GM12801 (cell line): Measurements from ENCODE around the gene MALRD1.

ENCODE experiments used
- TF ChIP-seq, protein P1 (sequence below): IDR thresholded peaks from one replicate; pipeline ENCODE4 v1.5.1; 2011; ENCODE audit warnings: control low read depth; ENCODE audit not compliant: insufficient read length; ENCODE audit errors: extremely low read depth

The MALRD1 gene

DNA sequence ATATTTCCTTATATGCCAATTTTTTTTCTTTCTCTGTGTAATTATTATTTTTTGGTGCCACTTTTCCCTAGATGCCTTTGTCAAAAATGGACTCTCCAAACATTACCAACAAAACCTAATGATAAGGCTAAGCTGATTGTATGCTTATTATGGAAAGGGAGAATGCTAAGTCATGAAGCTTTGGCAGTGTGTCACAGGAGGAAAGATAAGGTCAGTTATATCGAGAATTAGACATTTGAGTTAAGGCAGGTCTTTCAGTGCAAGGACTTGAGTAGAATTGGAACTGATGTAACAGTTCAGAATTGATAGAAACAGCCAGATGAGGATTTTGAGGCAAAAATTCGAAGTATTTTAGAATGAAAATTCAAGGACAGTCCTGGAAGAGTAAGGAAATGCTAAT, 16.8 kb upstream of the MALRD1 start:
- TF ChIP-seq, protein P1, sequence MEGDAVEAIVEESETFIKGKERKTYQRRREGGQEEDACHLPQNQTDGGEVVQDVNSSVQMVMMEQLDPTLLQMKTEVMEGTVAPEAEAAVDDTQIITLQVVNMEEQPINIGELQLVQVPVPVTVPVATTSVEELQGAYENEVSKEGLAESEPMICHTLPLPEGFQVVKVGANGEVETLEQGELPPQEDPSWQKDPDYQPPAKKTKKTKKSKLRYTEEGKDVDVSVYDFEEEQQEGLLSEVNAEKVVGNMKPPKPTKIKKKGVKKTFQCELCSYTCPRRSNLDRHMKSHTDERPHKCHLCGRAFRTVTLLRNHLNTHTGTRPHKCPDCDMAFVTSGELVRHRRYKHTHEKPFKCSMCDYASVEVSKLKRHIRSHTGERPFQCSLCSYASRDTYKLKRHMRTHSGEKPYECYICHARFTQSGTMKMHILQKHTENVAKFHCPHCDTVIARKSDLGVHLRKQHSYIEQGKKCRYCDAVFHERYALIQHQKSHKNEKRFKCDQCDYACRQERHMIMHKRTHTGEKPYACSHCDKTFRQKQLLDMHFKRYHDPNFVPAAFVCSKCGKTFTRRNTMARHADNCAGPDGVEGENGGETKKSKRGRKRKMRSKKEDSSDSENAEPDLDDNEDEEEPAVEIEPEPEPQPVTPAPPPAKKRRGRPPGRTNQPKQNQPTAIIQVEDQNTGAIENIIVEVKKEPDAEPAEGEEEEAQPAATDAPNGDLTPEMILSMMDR, result no peak

GRCh38 chr10:19033741-19034140, 14.9 kb upstream of the MALRD1 start:
- TF ChIP-seq, protein P1, result no peak

DNA sequence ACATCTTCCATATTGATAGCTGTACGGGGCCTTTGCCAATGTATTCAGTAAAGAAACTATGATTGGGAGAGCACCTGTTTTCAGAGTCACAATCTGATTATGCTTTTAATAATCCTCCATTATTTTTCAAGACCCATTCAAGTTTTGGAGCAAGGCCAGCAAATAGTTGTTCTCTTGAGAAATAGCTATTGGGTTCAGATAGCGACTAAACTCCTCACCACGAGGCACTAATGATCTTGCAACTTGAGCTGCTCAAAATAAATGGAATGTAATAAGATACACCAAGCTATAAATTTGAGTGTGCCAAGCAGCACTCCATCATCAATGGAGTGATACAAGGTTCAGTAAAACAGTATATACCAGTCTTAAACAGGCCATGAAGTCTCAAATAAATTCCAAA, 7.4 kb upstream of the MALRD1 start:
- TF ChIP-seq, protein P1, result no peak

DNA sequence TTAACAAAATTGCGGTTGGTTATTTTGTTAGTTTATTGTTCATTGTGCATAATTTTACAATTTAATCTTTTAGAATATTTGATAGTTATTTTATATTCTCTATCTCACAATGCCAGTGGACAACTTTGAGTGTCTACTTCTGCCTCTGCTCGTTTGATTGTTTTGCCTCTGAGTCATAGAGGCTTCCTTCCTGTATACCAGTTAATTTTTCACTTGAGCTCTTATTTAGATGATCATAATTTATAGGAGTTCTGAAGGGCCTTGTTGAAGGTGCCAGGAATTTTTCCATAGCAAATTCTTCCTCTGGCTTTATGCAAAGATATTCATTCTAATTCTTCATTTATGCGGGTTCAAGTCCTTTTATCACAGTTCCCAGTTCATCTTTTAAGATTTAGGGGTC, 5.2 kb upstream of the MALRD1 start:
- TF ChIP-seq, protein P1, result no peak

DNA sequence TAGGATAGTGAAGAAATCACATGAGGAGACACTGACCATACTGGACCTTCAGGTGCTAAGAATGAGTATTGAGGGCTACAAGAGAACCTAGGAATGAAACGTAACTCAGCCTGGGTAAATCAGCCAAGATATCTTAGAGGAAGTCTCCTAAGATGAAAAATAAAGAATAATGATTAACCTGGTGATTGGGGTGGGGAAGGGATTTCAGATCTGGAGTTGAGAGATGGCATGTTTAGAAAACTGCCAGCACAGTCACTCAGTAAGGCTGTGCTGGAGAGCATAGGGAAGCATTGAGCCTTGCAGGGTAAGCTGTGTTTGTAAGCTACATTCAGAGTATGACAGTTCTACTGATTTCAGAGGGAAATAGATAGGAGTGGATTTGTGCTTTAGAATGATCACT, 1.9 kb upstream of the MALRD1 start:
- TF ChIP-seq, protein P1, result no peak

DNA sequence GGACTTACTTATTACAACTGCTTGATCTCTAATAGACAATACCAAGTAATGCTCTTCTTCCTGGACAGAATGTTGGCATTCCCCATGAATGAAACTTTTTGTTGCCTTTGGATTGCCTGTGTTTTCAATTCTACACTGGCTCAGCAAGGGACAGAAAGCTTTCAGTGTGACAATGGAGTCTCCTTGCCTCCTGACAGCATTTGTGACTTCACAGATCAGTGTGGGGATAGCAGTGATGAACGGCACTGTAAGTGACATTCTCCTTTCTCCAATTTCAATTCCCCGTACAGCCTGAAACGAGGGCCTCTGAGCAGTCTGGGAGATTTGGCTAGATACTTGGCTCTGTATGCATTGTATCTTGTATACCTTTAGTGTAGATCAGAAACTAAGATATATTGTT, 290 bp downstream of the MALRD1 start:
- TF ChIP-seq, protein P1, result no peak

GRCh38 chr10:19049567-19049966, 966 bp downstream of the MALRD1 start:
- TF ChIP-seq, protein P1, result no peak
